GM23338 (cell line): Measurements from ENCODE around the gene NPPA. TPM values are rescaled to one million over a fixed set of nuclear protein-coding genes. Genes with fewer than 3 reads are reported as not detected.

ENCODE experiments used
- ATAC-seq: fragments of 200-7000 bp; cut with Tn5 transposase; 3 replicates; pipeline ENCODE4 v1.9.1; 2020
- DNase-seq: peaks from one replicate; pipeline ENCODE4 v3.0.0-alpha.2; 2015; ENCODE audit warnings: low spot score
- H2AFZ ChIP-seq: fragments of 200-600 bp; sonication (generic); 2 replicates; pipeline ENCODE4 v1.8.0; 2016; ENCODE audit warnings: antibody characterized with exemption, mild to moderate bottlenecking, moderate library complexity
- H3F3A ChIP-seq: fragments of 200-600 bp; sonication (generic); replicated peaks from 2 replicates; pipeline ENCODE4 v1.8.0; 2017; ENCODE audit warnings: antibody characterized with exemption, mixed run types, low read depth
- H3K27ac ChIP-seq: fragments of 200-600 bp; sonication (generic); 2 replicates; pipeline ENCODE4 v1.6.1; 2016; ENCODE audit warnings: low read depth
- H3K27me3 ChIP-seq: fragments of 200-600 bp; sonication (generic); 2 replicates; pipeline ENCODE4 v1.8.0; 2016; ENCODE audit warnings: mild to moderate bottlenecking, mixed run types, moderate library complexity; ENCODE audit not compliant: insufficient read depth
- H3K36me3 ChIP-seq: fragments of 200-600 bp; sonication (generic); 2 replicates; pipeline ENCODE4 v1.8.0; 2016; ENCODE audit warnings: mild to moderate bottlenecking; ENCODE audit not compliant: insufficient read depth
- H3K4me1 ChIP-seq: fragments of 200-600 bp; sonication (generic); 2 replicates; pipeline ENCODE4 v1.8.0; 2016; ENCODE audit warnings: mild to moderate bottlenecking, moderate library complexity; ENCODE audit not compliant: insufficient read depth
- H3K4me2 ChIP-seq: fragments of 200-600 bp; sonication (generic); 2 replicates; pipeline ENCODE4 v1.7.1; 2017; ENCODE audit warnings: mixed run types
- H3K4me3 ChIP-seq: fragments of 200-600 bp; sonication (generic); 2 replicates; pipeline ENCODE4 v1.6.1; 2016; ENCODE audit warnings: mixed run types
- H3K79me2 ChIP-seq: fragments of 200-600 bp; sonication (generic); replicated peaks from 2 replicates; pipeline ENCODE4 v1.8.0; 2017; ENCODE audit warnings: mild to moderate bottlenecking; ENCODE audit not compliant: insufficient read depth
- H3K9me2 ChIP-seq: fragments of 200-600 bp; sonication (generic); 2 replicates; pipeline ENCODE4 v1.8.0; 2017; ENCODE audit not compliant: insufficient read depth
- H4K20me1 ChIP-seq: fragments of 200-600 bp; sonication (generic); replicated peaks from 2 replicates; pipeline ENCODE4 v1.8.0; 2017; ENCODE audit warnings: mild to moderate bottlenecking; ENCODE audit not compliant: insufficient read depth
- H3K27ac Mint-ChIP-seq: 2 replicates; pipeline ENCODE4 v1.8.0; 2020; ENCODE audit warnings: inconsistent platforms, mild to moderate bottlenecking, moderate library complexity, mixed read lengths
- H3K27me3 Mint-ChIP-seq: 3 replicates; pipeline ENCODE4 v1.8.0; 2022; ENCODE audit warnings: low read depth, mild to moderate bottlenecking, moderate library complexity, mixed read lengths, inconsistent platforms; ENCODE audit not compliant: insufficient read depth, poor library complexity
- H3K36me3 Mint-ChIP-seq: 3 replicates; pipeline ENCODE4 v1.8.0; 2021; ENCODE audit warnings: low read depth, mild to moderate bottlenecking, inconsistent platforms, moderate library complexity, mixed read lengths
- H3K4me1 Mint-ChIP-seq: 3 replicates; pipeline ENCODE4 v1.8.0; 2020; ENCODE audit warnings: mild to moderate bottlenecking, inconsistent platforms, mixed read lengths
- H3K4me3 Mint-ChIP-seq: 3 replicates; pipeline ENCODE4 v1.8.0; 2021; ENCODE audit warnings: moderate library complexity, mild to moderate bottlenecking, inconsistent platforms, mixed read lengths
- H3K9me3 Mint-ChIP-seq: 3 replicates; pipeline ENCODE4 v1.8.0; 2020; ENCODE audit warnings: moderate library complexity, mild to moderate bottlenecking, inconsistent platforms, mixed read lengths
- ETS1 ChIP-seq: IDR thresholded peaks from 2 replicates; pipeline ENCODE4 v1.6.1; 2016; ENCODE audit warnings: antibody characterized with exemption
- EZH2 ChIP-seq: fragments of 200-600 bp; sonication (generic); IDR thresholded peaks from one replicate; pipeline ENCODE4 v1.8.0; 2017; ENCODE audit warnings: antibody characterized with exemption, mild to moderate bottlenecking, low read depth; ENCODE audit not compliant: unreplicated experiment
- EZH2phosphoT487 ChIP-seq: fragments of 200-600 bp; sonication (generic); IDR thresholded peaks from one replicate; pipeline ENCODE4 v1.8.1; 2018; ENCODE audit warnings: antibody characterized with exemption; ENCODE audit not compliant: unreplicated experiment
- REST ChIP-seq: IDR thresholded peaks from one replicate; pipeline ENCODE4 v1.6.1; 2018; ENCODE audit warnings: antibody characterized with exemption; ENCODE audit not compliant: unreplicated experiment
- ZNF114 ChIP-seq: fragments of 250-450 bp; sonication (Bioruptor Pico); IDR thresholded peaks from 2 replicates; pipeline ENCODE4 v1.5.0; 2020; ENCODE audit warnings: mild to moderate bottlenecking, moderate library complexity
- polyA plus RNA-seq: library from polyadenylated mRNA; unstranded; fragments of >200 nt; fragmentation: Nextera tagmentation; extraction: Ambion mirVana; gene quantifications from 2 replicates; pipeline ENCODE4 v1.2.1, GENCODE V29; 2016
- total RNA-seq: library from RNA; depleted of rRNA; stranded (reverse); fragments of >200 nt; shearing (Covaris generic); gene quantifications from 2 replicates; pipeline ENCODE4 v1.2.3, GENCODE V29; 2014
- TF ChIP-seq, protein P1 (sequence below): fragments of 250-450 bp; sonication (Bioruptor Pico); IDR thresholded peaks from 2 replicates; pipeline ENCODE4 v1.5.0; 2020; ENCODE audit warnings: mild to moderate bottlenecking, moderate library complexity

Gene NPPA
- total and polyA plus RNA-seq, 2 experiments from 2014 or later: 0.29 TPM; not detected in 1

GRCh38 chr1:11817192-11817591, 30.4 kb downstream of the NPPA start:
- H3K9me3 Mint-ChIP-seq: no peaks in the 10 kb centered on the region
- H3K4me1 Mint-ChIP-seq: no peaks in the 10 kb centered on the region
- peaks cover 50% of the 10 kb centered on the region for H3K36me3 Mint-ChIP-seq
- peaks cover 38% of the 10 kb centered on the region for H3K36me3 ChIP-seq
- no peak overlapping the region for H3K27ac Mint-ChIP-seq
- no peaks in the 10 kb centered on the region for H3K9me2 ChIP-seq
- H3K79me2 ChIP-seq: peaks cover 33% of the 10 kb centered on the region
- ATAC-seq: no peak
- TF ChIP-seq REST (no peak), EZH2 (no peak)
- no peaks in the 10 kb centered on the region for H3K4me1 ChIP-seq
- no peak overlapping the region for H3K27ac ChIP-seq
- H3K4me2 ChIP-seq: no peak overlapping the region
- no peak overlapping the region for H2AFZ ChIP-seq
- no peaks in the 10 kb centered on the region for H3K27me3 Mint-ChIP-seq
- H3K4me3 ChIP-seq: no peak overlapping the region
- H3K27me3 ChIP-seq: no peaks in the 10 kb centered on the region
- peaks cover 23% of the 10 kb centered on the region for H4K20me1 ChIP-seq
- no peak for DNase-seq
- H3F3A ChIP-seq: 0 out of 2 replicates have a peak, but pooled peaks cover 6% of the 10 kb centered on the region
- H3K4me3 Mint-ChIP-seq: no peak overlapping the region

- ATAC-seq (no peak), DNase-seq (no peak)
- Histone ChIP-seq H3K4me3 (no peak overlapping the region), H2AFZ (no peak overlapping the region), H3K27me3 (no peaks in the 10 kb centered on the region), H3K4me1 (0 out of 2 replicates have a peak, but pooled peaks cover under 1% of the 10 kb centered on the region), H3K4me2 (no peak overlapping the region), H3K27ac (no peak overlapping the region), H3K36me3 (peaks cover 46% of the 10 kb centered on the region), H3K9me2 (no peaks in the 10 kb centered on the region), H3K79me2 (peaks cover 74% of the 10 kb centered on the region), H4K20me1 (peaks cover 30% of the 10 kb centered on the region), H3F3A (0 out of 2 replicates have a peak, but pooled peaks cover 3% of the 10 kb centered on the region)
- Mint-ChIP-seq H3K36me3 (peaks cover 65% of the 10 kb centered on the region), H3K4me1 (peaks cover 10% of the 10 kb centered on the region; the same call in 2 of the 3 replicates), H3K4me3 (no peak overlapping the region), H3K9me3 (no peaks in the 10 kb centered on the region), H3K27me3 (peaks cover 3% of the 10 kb centered on the region), H3K27ac (no peak overlapping the region)
- TF ChIP-seq EZH2: no peak
- TF ChIP-seq EZH2phosphoT487: no peak
- TF ChIP-seq REST: no peak
- TF ChIP-seq ZNF114: no peak
- TF ChIP-seq ETS1: no peak
- TF ChIP-seq, protein P1, sequence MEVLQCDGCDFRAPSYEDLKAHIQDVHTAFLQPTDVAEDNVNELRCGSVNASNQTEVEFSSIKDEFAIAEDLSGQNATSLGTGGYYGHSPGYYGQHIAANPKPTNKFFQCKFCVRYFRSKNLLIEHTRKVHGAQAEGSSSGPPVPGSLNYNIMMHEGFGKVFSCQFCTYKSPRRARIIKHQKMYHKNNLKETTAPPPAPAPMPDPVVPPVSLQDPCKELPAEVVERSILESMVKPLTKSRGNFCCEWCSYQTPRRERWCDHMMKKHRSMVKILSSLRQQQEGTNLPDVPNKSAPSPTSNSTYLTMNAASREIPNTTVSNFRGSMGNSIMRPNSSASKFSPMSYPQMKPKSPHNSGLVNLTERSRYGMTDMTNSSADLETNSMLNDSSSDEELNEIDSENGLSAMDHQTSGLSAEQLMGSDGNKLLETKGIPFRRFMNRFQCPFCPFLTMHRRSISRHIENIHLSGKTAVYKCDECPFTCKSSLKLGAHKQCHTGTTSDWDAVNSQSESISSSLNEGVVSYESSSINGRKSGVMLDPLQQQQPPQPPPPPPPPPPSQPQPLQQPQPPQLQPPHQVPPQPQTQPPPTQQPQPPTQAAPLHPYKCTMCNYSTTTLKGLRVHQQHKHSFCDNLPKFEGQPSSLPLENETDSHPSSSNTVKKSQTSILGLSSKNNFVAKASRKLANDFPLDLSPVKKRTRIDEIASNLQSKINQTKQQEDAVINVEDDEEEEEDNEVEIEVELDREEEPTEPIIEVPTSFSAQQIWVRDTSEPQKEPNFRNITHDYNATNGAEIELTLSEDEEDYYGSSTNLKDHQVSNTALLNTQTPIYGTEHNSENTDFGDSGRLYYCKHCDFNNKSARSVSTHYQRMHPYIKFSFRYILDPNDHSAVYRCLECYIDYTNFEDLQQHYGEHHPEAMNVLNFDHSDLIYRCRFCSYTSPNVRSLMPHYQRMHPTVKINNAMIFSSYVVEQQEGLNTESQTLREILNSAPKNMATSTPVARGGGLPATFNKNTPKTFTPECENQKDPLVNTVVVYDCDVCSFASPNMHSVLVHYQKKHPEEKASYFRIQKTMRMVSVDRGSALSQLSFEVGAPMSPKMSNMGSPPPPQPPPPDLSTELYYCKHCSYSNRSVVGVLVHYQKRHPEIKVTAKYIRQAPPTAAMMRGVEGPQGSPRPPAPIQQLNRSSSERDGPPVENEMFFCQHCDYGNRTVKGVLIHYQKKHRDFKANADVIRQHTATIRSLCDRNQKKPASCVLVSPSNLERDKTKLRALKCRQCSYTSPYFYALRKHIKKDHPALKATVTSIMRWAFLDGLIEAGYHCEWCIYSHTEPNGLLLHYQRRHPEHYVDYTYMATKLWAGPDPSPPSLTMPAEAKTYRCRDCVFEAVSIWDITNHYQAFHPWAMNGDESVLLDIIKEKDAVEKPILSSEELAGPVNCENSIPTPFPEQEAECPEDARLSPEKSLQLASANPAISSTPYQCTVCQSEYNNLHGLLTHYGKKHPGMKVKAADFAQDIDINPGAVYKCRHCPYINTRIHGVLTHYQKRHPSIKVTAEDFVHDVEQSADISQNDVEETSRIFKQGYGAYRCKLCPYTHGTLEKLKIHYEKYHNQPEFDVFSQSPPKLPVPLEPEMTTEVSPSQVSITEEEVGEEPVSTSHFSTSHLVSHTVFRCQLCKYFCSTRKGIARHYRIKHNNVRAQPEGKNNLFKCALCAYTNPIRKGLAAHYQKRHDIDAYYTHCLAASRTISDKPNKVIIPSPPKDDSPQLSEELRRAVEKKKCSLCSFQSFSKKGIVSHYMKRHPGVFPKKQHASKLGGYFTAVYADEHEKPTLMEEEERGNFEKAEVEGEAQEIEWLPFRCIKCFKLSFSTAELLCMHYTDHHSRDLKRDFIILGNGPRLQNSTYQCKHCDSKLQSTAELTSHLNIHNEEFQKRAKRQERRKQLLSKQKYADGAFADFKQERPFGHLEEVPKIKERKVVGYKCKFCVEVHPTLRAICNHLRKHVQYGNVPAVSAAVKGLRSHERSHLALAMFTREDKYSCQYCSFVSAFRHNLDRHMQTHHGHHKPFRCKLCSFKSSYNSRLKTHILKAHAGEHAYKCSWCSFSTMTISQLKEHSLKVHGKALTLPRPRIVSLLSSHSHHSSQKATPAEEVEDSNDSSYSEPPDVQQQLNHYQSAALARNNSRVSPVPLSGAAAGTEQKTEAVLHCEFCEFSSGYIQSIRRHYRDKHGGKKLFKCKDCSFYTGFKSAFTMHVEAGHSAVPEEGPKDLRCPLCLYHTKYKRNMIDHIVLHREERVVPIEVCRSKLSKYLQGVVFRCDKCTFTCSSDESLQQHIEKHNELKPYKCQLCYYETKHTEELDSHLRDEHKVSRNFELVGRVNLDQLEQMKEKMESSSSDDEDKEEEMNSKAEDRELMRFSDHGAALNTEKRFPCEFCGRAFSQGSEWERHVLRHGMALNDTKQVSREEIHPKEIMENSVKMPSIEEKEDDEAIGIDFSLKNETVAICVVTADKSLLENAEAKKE (CRISPR knock-in tag): no peak
Measured at GRCh38 chr1:11813021-11813420, 34.6 kb downstream of the NPPA start.
